ENCODE measurements around the gene TOB1.

TOB1 gene

DNA sequence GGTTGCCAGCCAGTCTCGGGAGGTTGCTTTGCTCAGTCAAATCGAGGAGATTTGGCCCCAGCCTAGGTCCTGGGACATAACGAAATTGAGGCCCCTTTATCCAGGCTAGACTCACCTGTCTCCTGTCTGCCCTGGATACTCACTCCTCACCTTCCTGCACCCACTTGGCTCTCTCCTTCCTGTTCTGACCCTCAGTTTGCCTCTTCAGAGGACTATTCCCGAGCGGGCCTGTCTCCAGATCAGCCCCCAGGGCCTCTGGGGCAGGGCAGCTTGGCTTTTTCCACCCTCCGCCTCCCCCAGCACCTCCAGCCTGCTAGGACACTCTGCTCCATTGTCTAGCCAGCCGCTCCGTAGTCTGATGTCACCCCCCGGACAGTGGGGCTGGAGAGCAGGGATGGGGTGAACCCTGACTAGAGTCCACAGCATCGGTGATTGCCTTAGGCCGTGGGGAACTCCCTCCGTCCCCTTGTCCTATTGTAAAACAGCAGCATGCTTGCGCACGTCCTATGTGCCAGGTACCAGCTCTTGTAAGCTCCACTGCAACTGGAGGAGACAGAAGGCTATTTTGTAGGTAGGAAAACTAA, 21.9 kb downstream of the TOB1 start:
- no peak for DNase-seq

DNA sequence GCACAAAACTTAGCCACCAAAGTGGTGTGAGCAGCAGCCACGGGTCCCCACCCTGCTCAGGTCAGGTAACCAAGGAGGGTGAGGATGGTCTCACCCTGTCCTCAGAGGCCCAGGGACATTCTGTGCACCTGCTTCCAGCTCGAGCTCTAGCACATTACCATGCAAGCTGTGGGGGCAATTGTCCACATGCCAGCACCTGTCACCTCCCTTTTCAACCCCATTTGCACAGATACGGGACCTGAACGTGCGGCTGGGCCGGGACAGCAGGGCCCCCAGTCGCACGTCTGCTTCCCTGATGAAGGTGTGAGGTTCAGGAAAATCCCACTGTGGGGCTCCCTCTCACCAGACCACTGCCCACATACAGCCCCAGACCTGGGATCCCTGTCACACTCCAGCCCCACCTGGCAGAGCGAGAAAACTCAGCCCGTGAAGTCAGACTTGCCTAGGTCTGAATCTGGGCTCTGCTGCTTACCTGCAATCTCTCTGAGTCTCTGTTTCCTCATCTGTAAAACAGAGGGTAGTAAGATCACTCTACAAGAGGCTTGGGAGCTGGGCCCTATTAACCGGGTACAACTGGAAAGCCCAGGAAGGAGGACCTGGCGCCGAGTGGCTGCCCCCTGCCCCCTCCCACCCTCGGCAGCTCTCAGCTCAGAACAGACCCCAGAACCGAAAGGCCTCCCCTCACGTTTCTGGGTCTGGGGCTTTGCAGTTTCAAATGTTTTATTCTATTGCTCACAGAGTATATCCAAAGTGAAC, 22.8 kb downstream of the TOB1 start:
- no peak for DNase-seq

DNA sequence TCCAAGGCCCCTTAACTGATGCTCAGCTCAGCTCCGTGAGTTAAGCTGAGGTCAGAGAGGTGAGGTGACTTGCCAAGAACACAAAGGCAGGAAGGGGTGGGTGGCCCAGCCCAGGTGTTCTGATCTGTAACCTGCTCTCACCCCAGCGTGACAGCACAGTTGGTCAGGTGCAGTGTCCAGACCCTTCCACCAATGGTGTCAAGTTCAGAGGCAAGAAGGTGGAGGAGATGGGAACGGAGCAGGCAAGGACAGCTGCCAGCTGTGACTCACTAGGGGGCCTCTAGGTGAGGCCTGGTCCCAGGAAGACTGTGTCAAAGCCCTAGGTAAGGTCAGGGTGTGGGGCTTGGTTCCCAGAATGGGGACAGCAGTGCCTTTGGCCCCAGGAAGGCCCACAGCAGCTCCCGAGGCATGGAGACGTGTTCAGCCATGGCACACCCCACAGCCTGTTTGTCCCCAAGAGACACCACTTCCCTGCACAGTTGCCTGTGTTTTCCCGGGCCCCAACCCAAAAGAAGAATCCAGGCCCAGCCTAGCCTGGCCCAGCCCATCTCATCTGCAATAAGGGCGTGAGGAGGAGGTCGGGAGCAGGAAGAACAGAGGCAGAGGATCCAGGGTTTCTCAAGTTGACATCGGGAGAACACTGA, 23.5 kb downstream of the TOB1 start:
- DNase-seq: no peak

DNA sequence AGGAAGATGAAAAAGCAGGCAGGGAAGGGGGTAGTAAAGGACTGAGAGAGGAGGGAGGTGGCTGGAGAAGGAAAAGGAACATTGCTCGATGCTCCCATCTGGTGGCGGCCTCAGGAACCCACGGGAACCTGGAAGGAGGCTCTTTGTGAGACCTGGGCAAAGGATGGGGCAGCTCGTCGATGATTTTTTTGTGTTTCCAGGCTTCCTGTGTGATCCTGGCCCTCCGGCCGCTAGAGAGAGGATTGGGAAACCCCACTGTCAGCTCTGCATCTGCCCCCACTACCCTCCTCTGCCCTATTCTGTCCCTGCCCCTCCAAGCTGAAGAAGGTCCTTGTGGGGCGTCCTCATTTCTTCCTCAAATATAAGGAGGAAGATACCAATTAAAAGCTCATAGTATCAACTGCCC, 24.2 kb downstream of the TOB1 start:
- DNase-seq: peak; percentile 45

DNA sequence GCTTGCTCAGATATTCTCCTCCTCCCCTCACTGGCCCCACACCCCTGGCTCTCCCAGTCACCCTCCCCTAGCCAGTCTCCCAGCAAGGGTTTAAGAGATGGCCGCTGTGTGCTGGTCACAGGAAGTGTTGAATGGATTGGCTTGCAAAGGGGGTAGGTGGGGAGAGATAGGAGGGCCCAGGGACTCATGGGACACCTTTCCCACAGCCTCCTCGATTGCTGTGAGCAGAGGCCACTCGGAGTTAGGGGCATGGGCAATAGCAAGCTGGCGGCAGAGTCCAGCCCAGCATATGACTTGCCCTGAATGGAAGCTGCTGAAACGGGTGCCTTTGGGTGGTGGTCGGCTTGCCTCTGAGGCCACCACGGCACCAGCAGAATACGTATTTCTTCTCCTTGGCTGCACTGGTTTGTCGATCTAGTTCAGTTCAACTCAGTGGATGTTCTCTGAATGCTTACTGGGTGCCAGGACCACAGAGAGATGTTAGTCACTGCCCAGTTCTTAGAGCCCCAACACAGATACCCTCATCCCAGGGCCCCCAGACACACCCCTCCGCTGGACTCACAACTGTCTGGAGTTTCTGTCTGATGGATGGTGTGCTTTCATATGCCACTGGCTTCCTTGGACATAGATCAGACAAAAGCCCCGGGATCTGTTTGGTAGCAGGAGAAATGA, 24.7 kb downstream of the TOB1 start:
- no peak for DNase-seq

DNA sequence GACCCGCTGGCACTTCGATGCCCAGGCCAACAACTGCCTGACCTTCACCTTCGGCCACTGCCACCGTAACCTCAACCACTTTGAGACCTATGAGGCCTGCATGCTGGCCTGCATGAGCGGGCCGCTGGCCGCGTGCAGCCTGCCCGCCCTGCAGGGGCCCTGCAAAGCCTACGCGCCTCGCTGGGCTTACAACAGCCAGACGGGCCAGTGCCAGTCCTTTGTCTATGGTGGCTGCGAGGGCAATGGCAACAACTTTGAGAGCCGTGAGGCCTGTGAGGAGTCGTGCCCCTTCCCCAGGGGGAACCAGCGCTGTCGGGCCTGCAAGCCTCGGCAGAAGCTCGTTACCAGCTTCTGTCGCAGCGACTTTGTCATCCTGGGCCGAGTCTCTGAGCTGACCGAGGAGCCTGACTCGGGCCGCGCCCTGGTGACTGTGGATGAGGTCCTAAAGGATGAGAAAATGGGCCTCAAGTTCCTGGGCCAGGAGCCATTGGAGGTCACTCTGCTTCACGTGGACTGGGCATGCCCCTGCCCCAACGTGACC, 25.8 kb downstream of the TOB1 start:
- no peak for DNase-seq

DNA sequence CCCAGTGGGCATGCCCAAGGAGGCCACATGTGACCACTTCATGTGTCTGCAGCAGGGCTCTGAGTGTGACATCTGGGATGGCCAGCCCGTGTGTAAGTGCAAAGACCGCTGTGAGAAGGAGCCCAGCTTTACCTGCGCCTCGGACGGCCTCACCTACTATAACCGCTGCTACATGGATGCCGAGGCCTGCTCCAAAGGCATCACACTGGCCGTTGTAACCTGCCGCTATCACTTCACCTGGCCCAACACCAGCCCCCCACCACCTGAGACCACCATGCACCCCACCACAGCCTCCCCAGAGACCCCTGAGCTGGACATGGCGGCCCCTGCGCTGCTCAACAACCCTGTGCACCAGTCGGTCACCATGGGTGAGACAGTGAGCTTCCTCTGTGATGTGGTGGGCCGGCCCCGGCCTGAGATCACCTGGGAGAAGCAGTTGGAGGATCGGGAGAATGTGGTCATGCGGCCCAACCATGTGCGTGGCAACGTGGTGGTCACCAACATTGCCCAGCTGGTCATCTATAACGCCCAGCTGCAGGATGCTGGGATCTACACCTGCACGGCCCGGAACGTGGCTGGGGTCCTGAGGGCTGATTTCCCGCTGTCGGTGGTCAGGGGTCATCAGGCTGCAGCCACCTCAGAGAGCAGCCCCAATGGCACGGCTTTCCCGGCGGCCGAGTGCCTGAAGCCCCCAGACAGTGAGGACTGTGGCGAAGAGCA, 26.4 kb downstream of the TOB1 start:
- no peak for DNase-seq

DNA sequence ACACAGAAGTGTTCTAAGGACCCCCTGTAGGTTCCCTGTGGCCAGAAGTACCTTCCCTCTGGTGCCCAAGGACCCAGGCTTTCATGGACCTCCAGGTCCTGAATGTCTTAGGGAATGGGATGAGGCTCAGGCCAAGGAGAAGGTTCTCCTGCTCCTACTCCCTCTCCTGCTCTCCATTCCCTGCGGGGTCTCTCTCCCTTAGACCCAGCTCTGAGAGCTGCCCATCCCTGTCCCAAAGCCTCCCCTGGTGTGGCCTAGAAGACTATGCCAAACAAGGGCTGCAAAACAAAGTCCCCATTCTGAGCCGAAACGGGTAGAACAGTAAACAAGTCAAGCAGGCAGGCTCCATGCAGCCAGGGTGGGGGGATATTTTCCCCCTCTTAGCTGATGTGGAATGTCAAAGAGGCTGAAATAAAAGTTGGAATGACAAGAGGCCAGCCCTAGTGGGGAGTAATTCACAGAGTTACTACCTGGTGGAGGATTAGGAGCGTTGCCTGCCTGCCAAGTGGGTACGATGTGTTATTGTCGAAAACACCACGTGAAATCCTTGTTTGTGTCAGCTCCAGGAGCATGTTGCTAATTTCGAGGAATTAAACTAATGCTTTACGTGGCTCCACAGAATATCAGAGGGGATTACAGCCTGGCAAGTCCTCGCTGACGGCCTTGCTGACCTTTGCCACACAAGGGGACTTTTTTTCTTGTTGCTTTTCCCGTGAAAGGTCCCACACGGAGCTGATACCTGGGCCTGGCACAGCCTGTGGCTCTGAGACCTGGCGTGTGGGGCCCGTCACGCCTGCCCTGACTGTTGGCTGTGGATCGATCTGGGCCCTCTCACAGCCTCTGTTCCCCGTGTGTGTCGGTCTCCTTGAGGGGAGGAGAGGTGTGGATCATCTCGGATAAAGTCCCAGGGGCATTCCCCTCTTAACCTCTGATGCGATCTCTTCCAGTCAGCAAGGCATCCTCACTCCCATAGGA, 27.9 kb downstream of the TOB1 start:
- no peak for DNase-seq

DNA sequence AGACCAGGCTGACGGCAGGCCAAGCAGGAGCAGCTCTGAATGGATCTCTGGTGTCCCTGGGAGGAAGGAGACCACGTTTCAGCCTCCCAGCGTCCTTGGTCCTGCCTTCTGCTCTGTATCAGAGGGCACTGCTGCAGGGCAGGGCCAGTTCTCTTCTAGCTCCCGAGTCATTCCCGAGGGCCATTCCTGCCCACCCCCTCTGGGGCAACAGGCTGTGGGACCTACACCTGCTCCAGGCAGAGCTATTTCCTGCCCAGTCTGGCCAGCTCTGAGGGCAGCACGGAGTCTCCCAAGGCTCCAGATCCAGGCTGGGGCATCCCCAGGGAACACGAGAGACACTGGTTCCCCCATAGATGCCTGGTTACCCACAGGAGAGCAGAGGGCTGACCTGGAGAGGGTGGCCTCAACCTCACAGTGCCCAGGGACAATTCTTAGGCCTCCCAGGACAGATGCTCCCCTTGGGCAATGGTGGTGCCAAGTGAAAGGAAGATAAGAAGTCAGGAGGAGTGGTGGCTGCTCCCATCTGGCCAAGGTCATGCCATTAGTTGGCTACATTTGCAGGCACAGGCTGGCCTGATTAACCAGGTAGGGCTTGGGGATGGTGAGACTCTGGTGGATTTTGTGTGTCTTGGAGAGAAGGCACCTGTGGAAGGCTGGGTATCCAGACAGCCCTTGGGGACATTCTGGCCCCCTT, 28.7 kb downstream of the TOB1 start:
- no peak for DNase-seq

DNA sequence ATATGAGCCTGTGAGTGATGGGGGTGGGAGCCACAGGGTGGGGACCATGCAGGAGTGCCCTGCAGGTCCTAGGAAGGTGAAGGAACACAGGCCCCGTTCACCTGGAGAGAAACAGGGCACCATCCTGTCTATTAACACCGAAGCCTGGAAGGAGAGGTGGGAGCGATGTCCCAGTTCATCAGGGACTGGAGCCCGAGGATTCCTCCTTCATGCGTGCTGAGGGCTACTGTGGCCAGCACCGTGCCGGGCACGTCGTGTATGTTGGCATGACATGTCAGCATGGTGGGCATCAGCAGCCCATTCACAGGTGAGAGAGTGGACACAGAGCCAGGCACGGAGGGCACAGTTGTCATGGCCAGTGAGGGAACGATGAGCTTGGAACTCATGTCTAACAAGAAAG, 29.3 kb downstream of the TOB1 start:
- no peak for DNase-seq

DNA sequence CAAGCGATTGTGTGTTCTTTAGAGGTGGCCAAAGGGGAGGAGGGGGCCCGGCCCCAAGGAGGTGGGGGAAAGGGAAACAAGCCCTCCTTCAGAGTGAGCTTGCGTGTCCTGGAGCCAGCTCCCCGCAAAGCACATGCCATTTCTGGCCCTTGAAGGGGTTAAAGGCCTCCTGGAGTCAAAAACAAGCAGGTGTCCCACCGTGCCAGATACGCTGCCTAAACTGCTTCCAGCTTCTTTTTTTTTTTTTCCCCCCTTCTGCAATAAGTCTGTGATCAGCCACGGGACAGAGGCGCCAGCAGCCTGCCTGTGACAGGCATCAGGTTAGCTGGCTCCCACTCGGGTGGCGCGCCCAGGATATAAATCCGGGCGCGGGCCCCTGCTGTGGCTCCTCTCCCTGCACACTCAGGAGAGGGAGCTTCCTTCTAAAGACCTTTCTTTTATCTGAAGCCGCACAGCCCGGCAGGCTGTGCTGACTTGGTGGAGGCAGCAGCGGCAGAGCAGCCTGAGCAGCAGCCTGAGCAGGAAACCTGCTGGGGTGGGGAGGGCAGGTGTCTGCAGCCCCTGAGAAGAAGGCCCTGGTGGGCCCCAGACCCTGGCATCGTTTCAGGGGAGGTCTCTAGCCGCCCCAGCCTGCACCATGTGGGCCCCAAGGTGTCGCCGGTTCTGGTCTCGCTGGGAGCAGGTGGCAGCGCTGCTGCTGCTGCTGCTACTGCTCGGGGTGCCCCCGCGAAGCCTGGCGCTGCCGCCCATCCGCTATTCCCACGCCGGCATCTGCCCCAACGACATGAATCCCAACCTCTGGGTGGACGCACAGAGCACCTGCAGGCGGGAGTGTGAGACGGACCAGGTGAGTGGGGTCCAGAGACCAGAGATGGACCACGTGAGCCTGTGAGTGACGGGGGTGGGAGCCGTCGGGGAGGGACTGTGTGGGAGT, 30.6 kb downstream of the TOB1 start, which contains the start of gene WFIKKN2:
Gene WFIKKN2, plus strand, starts transcription at position 286 of the 934 bp plus-strand sequence. Its CDS starts 352 bp downstream, at position 638.
- DNase-seq: no peak

DNA sequence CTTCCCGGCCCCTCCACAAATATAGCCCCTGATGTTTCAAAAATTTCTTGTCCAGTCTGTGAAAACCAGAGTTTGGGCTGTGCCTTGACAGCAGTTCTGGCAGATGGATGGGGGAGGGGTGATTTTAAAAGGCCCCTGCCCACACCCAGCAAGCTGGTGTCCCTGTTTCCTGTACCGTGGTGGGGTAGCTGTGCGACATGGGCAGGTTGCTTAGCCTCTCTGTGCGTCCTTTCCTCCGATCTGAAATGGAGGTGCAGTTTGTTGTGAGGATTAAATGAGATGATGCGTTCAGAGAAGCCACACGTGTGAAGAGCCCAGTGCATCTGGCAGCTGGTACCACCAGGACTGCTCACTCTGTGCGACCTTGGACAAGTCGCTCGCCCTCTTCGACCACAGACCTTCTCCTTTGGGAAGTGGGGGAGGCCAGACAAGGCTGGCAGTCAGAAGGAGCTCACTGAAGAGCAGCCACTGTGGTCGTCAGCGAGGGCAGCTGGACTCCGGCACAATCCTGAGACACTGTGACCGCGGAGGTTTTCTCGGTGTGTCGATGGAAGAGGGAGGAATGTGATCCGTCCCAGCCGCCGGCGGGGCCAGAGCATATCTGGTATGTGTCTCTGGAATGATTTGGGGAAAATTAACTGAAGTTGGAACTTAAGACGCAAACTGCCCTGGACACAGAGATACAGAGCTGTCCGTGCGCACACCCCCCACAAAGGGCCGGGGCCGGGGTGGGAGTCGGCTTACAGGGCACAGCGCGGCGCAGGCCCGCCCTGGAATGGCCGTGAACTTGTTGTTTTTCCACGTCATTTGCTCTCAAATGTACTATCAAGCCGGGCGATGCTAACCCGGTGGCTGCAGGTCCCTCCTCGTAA, 31.5 kb downstream of the TOB1 start:
- DNase-seq: no peak

DNA sequence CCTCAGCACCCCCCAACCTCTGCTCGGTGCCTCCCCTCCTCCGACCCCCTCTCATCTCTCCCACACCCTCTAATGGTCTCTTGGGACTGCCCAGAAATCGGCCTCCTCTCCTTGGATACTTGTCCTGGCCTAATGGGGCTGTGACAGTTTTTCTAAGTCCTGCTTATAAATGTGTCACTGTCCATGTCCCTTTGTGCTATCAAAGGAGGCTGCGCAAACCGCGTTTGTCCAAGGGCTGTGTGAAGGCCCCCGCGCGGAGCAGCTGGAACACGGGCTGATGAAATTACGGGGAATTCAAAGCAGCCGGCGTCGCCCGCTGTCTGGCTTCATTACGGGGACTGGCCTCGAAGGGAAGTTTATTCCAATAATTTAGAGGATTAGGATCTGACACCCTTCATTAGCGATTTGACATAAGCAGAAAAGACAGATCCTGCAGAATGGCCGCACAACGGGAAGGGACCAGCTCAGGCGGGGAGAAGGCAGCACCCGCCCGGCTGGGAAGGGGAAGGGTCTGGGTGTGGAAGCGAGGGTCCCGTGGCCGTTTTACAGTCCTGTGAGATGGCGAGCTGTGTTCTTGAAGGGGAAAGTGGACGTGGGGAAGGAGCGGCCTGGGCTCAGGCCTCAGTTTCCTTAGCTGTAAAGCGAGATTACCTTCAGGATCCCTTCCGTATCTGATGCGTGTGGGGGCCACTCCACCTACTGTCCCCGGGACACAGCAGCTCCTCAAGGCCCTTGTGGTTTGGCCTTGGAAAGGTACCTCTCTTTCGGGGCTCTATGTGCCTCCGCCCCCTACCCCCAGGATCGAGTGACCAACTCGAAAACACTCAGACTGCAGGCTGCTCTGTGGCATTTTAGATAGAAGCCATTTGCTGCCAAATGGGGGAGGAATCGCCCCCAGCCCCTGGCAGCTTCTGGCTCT, 32.4 kb downstream of the TOB1 start:
- no peak for DNase-seq

DNA sequence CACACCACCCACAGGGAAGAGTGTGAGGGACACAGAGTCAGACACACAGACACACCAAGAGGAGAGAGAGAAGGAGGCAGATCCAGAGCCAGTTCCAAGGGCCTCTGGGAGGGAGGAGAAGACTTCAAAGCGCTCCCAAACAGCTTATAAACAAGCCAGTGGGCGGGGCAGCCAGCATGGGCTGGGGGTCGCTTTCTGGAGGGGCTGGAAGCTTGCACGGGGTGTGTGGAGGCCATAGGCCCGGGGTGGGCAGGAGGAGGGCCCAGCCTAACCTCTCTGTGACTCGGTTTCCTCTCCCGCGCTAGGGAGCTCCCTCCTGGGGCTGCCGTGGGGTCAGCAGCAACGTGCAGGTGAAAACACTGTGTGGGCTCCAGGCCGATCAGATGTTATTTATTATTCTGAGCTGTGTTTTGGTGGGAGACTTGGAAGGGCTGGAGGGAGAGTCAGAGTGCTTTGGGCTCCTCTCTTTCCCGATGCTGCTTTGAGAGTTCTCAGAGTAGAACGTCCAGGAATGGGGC, 33.2 kb downstream of the TOB1 start:
- no peak for DNase-seq

DNA sequence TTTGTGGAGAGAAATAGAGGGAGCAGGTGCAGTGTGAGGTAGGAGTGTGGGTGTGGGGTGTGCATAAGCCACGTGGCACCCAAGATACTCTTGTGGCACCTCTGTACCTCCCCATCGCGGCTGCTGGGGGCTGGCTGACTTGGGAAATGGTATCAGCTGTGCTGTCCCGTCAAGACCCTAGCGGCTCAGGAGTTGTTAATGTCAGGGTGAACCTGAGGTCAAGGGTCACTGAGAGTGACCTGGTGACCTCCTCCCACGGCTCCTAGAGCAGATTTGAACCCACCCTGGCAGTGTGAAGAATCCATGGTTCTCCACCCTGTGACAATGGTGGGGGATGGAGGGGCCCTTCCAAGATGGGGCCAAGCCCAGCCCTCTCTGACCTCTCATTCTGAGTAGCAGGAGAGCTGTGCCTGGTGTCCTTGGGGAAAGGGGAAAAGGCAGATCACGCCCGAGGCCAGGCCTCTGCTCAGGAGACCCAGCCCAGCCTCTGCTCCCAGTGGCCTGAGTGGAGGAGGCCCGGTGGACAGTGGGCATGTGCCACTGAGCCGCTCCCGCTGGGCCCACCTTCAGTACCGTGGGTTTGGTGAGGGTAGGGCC, 33.8 kb downstream of the TOB1 start:
- DNase-seq: no peak

DNA sequence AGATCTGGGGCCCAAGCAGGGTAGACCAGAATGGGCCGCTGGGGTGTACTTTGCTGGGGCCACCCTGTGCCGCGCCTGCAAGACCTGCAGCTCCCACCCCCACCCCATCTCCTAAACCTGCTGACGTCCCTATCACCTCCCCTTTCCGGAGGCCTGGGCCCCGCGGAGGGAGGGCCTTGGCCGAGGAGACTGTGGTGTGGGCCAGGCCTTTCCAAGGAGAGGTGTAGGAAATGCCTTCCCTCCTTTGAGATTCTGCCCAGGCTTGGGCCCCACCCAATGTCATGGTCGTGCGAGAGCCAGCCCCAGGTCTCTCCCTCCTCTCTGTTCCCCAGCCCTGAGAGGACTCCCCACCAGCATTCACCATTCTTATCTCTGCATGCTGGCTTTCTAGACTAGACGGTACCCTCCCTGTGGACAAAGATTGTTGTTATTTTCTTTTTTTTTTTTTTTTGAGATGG, 34.7 kb downstream of the TOB1 start:
- no peak for DNase-seq

DNA sequence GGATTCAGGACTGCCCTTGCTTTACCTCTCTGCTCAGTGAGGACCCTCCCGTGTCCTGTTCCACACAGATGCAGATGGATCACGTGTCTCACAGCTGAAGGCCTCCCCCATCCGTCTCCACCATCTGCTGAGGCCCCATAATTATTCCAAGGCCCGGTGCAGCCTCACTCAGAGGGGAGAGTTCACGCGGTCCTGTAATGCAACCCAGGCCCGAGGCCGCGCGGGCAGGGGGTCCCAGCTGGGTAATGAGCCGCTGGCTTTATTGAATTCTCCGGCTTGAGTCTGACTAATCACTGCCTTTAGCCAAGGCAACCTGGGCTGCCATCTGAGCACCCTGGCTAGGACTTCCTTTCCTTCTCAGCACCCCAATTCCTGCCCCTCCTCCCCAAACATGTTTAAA, 35.2 kb downstream of the TOB1 start:
- DNase-seq: no peak

Data from amniotic stem cell (primary cell).